Measurements from ENCODE around the gene ZNF385A. TPM values are rescaled to one million over a fixed set of nuclear protein-coding genes. Genes with fewer than 3 reads are reported as not detected.
A peak's percentile ranks its signal among the peaks of the same experiment; 100 is the strongest.

The ZNF385A gene
- total RNA-seq, 6 donors from 2014 or later = 18.5 to 43.8 (median 23.0) TPM

GRCh38 chr12:54352022-54352531 lies 32.5 kb downstream of the ZNF385A start:
- 31 to 43% methylated on average over 19 to 21 of the region's 21 CpGs for WGBS, 2 donors

GRCh38 chr12:54351341-54351740 lies 33.2 kb downstream of the ZNF385A start:
- Histone ChIP-seq H3K4me3 (no peak overlapping the region), H3K36me3 (peaks cover 26 to 63% (median 46%) of the 10 kb centered on the region in 4 donors), H3K9me3 (no peaks in the 10 kb centered on the region), H3K27me3 (no peaks in the 10 kb centered on the region), H3K27ac (peak overlapping the region; percentile 32 to 75 (median 58)), H3K4me1 (peaks cover 4 to 44% (median 36%) of the 10 kb centered on the region in 4 donors)
- ATAC-seq (ENCODE audit: low FRiP score in 2 of 2) (no peak), DNase-seq (no peak)
- no peak for TF ChIP-seq EP300 (IDR thresholded peaks at IDR 0.05)
- 65 to 75% methylated on average over 4 of the region's 4 CpGs for WGBS, 2 donors

More at GRCh38 chr12:54352022-54352531, 32.5 kb downstream of the ZNF385A start:
- no peak for TF ChIP-seq CTCF (IDR thresholded peaks at IDR 0.05)
- no peak for TF ChIP-seq POLR2A (IDR thresholded peaks at IDR 0.05)
- TF ChIP-seq POLR2AphosphoS5 (IDR thresholded peaks at IDR 0.05) = no peak
- no peak for TF ChIP-seq EP300 (IDR thresholded peaks at IDR 0.05)
- Histone ChIP-seq H3K4me3 (peak overlapping the region in 1 of 4 donors; percentile 8), H3K9me3 (no peaks in the 10 kb centered on the region), H3K27me3 (no peaks in the 10 kb centered on the region), H3K4me1 (peaks cover 4 to 51% (median 42%) of the 10 kb centered on the region in 4 donors), H3K27ac (peak overlapping the region; percentile 53 to 75 (median 62)), H3K36me3 (peaks cover 19 to 56% (median 39%) of the 10 kb centered on the region in 4 donors)
- ATAC-seq (ENCODE audit: low FRiP score in 2 of 2) (peak in 1 of 2 donors; percentile 40), DNase-seq (peak; percentile 75 to 84)

GRCh38 chr12:54350743-54351142 lies 33.8 kb downstream of the ZNF385A start:
- 62 to 67% methylated on average over 3 of the region's 3 CpGs for WGBS, 2 donors
- Histone ChIP-seq H3K4me3 (no peak overlapping the region), H3K4me1 (peaks cover 4 to 43% (median 31%) of the 10 kb centered on the region in 4 donors), H3K27ac (peak overlapping the region; percentile 32 to 75 (median 58)), H3K9me3 (no peaks in the 10 kb centered on the region), H3K27me3 (no peaks in the 10 kb centered on the region), H3K36me3 (peaks cover 28 to 69% (median 51%) of the 10 kb centered on the region in 4 donors)
- DNase-seq = peak in 1 of 2 donors; percentile 44
- TF ChIP-seq POLR2AphosphoS5 (IDR thresholded peaks at IDR 0.05) = no peak
- no peak for TF ChIP-seq POLR2A (IDR thresholded peaks at IDR 0.05)
- TF ChIP-seq EP300 (IDR thresholded peaks at IDR 0.05) = no peak
- TF ChIP-seq CTCF (IDR thresholded peaks at IDR 0.05) = no peak
- ATAC-seq (ENCODE audit: low FRiP score in 2 of 2) = peak in 1 of 2 donors; percentile 35

DNA sequence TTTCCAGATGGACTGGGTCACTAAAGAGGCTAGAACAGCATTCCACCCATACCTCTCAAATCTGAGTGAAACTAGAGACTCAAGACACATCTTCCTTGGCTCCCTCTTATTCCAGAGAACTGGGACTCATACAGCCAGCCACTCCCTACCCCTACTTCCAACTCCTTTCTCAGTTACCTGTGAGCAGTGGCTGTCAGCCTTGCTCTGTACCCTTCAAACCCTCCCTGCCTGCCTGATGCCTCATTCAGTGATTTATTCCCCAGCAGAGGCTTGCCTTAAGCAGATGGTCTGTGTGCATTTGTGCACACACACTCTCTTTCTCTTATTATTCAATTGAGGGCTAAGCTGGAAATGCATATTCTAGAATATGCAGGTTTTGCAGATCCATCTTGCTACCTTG lies 34.9 kb downstream of the ZNF385A start:
- Histone ChIP-seq H3K4me3 (no peak overlapping the region), H3K4me1 (peaks cover 4 to 43% (median 30%) of the 10 kb centered on the region in 4 donors), H3K36me3 (peaks cover 28 to 80% (median 62%) of the 10 kb centered on the region in 4 donors), H3K9me3 (no peaks in the 10 kb centered on the region), H3K27me3 (no peaks in the 10 kb centered on the region), H3K27ac (peak overlapping the region; percentile 24 to 64 (median 38))
- TF ChIP-seq POLR2AphosphoS5 (IDR thresholded peaks at IDR 0.05) = no peak
- TF ChIP-seq POLR2A (IDR thresholded peaks at IDR 0.05) = no peak
- TF ChIP-seq CTCF (IDR thresholded peaks at IDR 0.05) = no peak
- TF ChIP-seq EP300 (IDR thresholded peaks at IDR 0.05) = no peak
- ATAC-seq (ENCODE audit: low FRiP score in 2 of 2) (no peak), DNase-seq (no peak)

- Histone ChIP-seq H3K27me3 (no peaks in the 10 kb centered on the region), H3K9me3 (no peaks in the 10 kb centered on the region), H3K4me1 (peaks cover 4 to 43% (median 30%) of the 10 kb centered on the region in 4 donors), H3K27ac (no peak overlapping the region), H3K36me3 (peaks cover 30 to 86% (median 68%) of the 10 kb centered on the region in 4 donors), H3K4me3 (no peak overlapping the region)
- no peak for ATAC-seq (ENCODE audit: low FRiP score in 2 of 2)
- WGBS, 2 donors = 80 to 85% methylated on average over 4 of the region's 4 CpGs
- no peak for DNase-seq
- TF ChIP-seq POLR2A (IDR thresholded peaks at IDR 0.05) (no peak), CTCF (IDR thresholded peaks at IDR 0.05) (no peak), EP300 (IDR thresholded peaks at IDR 0.05) (no peak), POLR2AphosphoS5 (IDR thresholded peaks at IDR 0.05) (no peak)
Observed at GRCh38 chr12:54349036-54349435, 35.5 kb downstream of the ZNF385A start.

Measured in upper lobe of left lung (tissue), 6 donors.